HG02884 (cell line): ENCODE results near the gene PCIF1.
"Not testable (repeated sequence)": the region's sequence is repeated elsewhere in the genome, so short reads cannot be mapped to it uniquely, and the experiment has no call there.

ENCODE experiments used
- ATAC-seq: cut with Tn5 transposase; IDR thresholded peaks from one replicate; pipeline ENCODE4 v1.9.1; 2021; ENCODE audit warnings: mild to moderate bottlenecking, moderate library complexity; ENCODE audit not compliant: unreplicated experiment

The PCIF1 gene

DNA sequence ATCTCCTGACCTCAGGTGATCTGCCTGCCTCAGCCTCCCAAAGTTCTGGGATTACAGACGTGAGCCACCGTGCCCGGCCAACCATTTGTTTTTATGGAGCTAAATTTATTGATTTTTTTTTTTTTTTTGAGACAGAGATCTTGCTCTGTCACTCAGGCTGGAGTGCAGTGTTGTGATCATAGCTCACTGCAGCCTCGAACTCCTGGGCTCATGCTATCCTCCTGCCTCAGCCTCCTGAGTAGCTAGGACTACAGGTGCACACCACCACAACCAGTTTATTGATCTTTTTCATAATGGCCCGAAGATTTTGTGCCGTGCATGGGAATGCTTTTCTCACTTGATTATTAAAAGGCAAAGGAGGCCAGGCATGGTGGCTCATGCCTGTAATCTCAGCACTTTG lies 54.3 kb downstream of the PCIF1 start:
- not testable (repeated sequence) for ATAC-seq

DNA sequence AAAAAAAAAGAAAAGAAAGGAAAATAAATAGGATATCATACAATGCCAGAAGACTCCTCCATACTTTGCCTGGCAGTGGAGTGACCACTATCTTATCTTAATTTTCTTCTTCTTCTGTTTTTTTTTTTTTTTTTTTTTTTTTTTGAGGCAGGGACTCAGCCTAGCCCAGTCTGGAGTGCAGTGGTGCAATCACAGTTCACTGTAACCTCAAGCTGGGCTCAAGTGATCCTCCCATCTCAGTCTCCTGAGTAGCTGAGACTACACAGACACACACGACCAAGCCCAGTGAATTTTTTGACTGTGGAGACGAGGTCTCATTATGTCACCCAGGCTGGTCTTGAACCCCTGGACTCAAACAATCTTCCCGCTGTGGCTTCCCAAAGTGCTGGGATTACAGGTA lies 57.1 kb downstream of the PCIF1 start:
- no peak for ATAC-seq

DNA sequence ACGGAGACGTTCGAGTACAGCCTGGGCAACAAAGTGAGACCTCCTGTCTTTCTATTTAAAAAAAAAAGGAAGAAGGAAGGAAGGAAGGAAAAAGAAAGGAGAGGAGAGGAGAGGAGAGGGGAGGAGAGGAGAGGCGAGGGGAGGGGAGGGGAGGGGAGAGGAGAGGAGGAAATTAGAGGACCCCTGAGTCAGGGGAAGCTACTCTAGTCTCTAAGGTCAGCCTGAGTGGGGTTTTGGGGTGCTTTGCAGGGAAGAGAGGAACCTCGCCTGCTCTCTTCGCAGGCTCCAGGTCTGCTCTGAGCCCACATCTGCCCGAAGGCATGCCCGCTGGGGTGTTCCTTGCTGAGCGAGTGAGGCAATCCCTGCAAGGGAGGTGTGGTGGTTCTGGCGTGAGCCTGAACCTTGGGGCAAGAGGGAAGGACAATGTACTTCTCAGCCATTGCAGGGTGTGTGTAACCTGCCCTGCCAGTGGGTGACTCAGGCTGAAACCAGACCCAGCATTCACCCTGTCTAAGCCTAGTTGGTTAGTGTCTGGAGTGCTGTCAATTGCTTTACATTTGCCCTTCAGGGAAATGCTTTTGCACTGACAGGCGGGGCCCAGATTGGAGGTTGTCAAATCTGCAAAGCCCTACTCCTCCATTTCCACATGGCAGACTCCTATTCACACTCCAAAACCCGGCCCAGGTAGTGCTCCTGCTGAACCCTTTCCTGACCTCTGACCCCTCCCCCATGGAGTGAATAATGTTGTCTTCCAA lies 58.9 kb downstream of the PCIF1 start:
- ATAC-seq = no peak

DNA sequence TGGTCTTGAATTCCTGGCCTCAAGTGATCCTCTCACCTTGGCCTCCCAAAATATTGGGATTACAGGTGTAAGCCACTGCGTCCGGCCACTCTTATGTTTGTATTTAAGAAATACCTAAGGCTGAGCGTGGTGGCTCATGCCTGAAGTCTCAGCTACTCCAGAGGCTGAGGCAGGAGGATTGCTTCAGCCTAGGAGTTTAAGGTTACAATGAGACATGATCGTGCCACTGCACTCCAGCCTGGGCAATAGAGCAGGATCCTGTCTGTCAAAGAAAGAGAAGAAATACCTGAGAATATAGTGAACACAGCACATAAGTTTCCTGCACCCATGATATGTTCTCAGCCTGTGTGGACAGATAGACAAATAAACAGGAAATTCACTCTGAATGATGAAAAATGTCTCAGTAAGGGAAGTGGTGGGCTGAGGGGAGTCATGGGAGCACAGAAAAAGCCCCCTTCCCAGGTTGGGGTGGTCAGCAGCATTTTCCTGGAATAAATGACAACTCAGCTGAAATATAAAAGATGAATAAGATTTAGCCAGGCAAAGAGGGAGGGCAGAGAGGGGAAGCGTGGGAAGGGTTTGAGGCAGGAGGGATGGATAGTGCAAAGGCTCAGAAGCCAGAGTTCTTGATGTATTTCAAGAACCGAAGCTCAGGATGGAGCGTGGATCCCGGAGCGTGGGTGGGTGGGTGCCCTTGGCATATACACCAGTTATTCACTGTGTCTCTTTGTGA lies 60.4 kb downstream of the PCIF1 start:
- no peak for ATAC-seq

DNA sequence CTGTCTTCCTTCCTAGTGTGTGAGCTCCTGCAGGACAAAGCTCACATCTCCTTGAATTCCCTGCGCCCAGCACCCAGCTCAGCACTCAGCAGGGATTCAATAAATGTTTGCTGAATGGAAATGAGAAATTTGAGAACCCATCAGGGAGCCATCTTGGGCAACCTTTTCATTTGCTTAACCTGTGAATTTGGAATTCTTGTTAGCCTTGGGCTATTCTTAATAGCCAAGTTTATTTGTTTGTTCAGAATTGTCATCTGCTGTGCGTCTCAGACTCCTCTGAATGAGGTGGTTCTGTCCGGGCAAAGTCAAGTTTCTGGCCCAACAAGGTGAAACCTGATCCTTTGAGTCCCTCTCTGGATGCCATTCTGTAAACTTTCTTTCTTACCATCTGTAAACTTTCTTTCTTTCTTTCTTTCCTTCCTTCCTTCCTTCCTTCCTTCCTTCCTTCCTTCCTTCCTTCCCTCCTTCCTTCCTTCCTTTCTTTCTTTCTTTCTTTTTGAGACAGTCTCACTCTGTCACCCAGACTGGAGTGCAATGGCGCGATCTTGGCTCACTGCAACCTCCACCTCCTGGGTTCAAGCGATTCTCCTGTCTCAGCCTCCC lies 61.1 kb downstream of the PCIF1 start:
- not testable (repeated sequence) for ATAC-seq

DNA sequence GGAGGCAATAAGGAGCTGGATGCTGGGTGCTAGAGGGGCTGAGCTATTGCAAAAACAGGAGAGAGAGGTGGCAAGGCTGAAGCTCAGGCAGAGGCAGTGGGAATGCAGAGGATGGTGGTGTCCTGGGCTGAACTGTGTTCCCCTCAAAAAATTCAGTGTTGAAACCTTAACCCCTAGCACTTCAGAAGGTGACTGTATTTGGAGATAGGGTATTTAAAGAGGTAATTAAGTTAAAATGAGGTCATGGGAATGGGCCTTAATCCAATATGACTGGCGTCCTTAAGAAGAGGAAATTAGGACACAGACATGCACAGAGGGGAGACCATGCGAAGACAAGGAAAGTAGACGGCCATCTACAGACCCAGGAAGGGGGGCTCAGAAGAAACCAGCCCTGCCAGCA lies 62.7 kb downstream of the PCIF1 start:
- no peak for ATAC-seq
